ENCODE measurements around the gene RTCA. TPM values are rescaled to one million over a fixed set of nuclear protein-coding genes. Genes with fewer than 3 reads are reported as not detected.

The RTCA gene
- total RNA-seq, 1 experiment from 2014 or later: 26.5 TPM

DNA sequence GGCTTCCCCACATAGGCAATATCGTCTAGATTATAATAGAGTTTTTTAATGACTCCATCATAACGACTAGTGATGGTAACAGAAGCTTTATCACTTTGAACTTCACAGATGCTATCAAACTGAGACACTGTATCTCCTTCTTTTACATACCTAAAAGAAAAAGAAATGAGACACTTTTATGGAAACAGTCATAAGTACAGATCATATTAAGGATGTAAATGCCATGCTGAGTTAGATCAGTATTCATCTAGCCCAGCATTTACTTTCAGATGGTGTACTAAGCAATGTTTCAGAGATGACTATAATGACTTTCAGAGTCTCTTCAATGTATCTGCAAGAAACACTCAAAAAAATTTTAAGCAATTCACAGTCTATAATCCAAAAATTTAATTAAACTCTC is 35.3 kb upstream of the RTCA start:
- Histone ChIP-seq H2AFZ (ENCODE audit: low read depth, low read length, poor library complexity, severe bottlenecking) (no peak overlapping the region), H4K20me1 (ENCODE audit: insufficient read depth) (no peaks in the 10 kb centered on the region), H3K36me3 (ENCODE audit: control insufficient read depth in 1 of 2, insufficient read depth in 2 of 2, low read length in 2 of 2) (peaks cover 0 to 7% of the 10 kb centered on the region in 2 experiments; a peak in 1 of 4 replicates), H3K4me3 (replicated peaks in 1 of 2; ENCODE audit: low read depth in 1 of 2, low read length in 2 of 2) (no peak overlapping the region), H3K27me3 (ENCODE audit: insufficient read depth, low read length) (no peaks in the 10 kb centered on the region), H3K9me2 (ENCODE audit: insufficient read depth) (no peaks in the 10 kb centered on the region), H3K79me2 (ENCODE audit: insufficient read depth, low read length) (no peaks in the 10 kb centered on the region), H3K9ac (ENCODE audit: low read length) (no peak overlapping the region), H3K9me3 (ENCODE audit: control insufficient read depth in 1 of 2, insufficient read depth in 1 of 2, low read depth in 1 of 2, low read length in 2 of 2) (no peaks in the 10 kb centered on the region), H3K4me1 (ENCODE audit: control insufficient read depth in 1 of 2, insufficient read depth in 2 of 2, low read length in 2 of 2) (no peaks in the 10 kb centered on the region), H3K27ac (ENCODE audit: low read depth, low read length) (no peak overlapping the region), H3K4me2 (ENCODE audit: low read length) (no peak overlapping the region)
- intact Hi-C loops (cut with micrococcal nuclease): no loop called here
- DNase-seq (ENCODE audit: low read depth, low spot score) (no peak), ATAC-seq (no peak)
- no peak for TF ChIP-seq ZFX (IDR thresholded peaks at IDR 0.05)
- TF ChIP-seq YY1 (IDR thresholded peaks at IDR 0.05; ENCODE audit: extremely low read depth, insufficient replicate concordance, low read depth, low read length): no peak
- no peak for TF ChIP-seq ELF1 (IDR thresholded peaks at IDR 0.05; ENCODE audit: borderline replicate concordance, low read depth)
- no peak for TF ChIP-seq SP1 (IDR thresholded peaks at IDR 0.05; ENCODE audit: low read depth)
- TF ChIP-seq RAD21 (IDR thresholded peaks at IDR 0.05; ENCODE audit: low read depth): no peak
- TF ChIP-seq FOSL1 (IDR thresholded peaks at IDR 0.05; ENCODE audit: low read depth): no peak
- TF ChIP-seq, protein P1, sequence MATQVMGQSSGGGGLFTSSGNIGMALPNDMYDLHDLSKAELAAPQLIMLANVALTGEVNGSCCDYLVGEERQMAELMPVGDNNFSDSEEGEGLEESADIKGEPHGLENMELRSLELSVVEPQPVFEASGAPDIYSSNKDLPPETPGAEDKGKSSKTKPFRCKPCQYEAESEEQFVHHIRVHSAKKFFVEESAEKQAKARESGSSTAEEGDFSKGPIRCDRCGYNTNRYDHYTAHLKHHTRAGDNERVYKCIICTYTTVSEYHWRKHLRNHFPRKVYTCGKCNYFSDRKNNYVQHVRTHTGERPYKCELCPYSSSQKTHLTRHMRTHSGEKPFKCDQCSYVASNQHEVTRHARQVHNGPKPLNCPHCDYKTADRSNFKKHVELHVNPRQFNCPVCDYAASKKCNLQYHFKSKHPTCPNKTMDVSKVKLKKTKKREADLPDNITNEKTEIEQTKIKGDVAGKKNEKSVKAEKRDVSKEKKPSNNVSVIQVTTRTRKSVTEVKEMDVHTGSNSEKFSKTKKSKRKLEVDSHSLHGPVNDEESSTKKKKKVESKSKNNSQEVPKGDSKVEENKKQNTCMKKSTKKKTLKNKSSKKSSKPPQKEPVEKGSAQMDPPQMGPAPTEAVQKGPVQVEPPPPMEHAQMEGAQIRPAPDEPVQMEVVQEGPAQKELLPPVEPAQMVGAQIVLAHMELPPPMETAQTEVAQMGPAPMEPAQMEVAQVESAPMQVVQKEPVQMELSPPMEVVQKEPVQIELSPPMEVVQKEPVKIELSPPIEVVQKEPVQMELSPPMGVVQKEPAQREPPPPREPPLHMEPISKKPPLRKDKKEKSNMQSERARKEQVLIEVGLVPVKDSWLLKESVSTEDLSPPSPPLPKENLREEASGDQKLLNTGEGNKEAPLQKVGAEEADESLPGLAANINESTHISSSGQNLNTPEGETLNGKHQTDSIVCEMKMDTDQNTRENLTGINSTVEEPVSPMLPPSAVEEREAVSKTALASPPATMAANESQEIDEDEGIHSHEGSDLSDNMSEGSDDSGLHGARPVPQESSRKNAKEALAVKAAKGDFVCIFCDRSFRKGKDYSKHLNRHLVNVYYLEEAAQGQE (IDR thresholded peaks at IDR 0.05; ENCODE audit: low read depth): no peak
- no peak for TF ChIP-seq SRF (IDR thresholded peaks at IDR 0.05; ENCODE audit: low read depth)
- no peak for TF ChIP-seq POLR2A (IDR thresholded peaks at IDR 0.05; ENCODE audit: borderline replicate concordance, extremely low read depth, insufficient read depth, insufficient read length)
- TF ChIP-seq ZNF274 (IDR thresholded peaks at IDR 0.05; ENCODE audit: low read depth, low read length): no peak
- TF ChIP-seq, protein P2, sequence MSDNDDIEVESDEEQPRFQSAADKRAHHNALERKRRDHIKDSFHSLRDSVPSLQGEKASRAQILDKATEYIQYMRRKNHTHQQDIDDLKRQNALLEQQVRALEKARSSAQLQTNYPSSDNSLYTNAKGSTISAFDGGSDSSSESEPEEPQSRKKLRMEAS (IDR thresholded peaks at IDR 0.05): no peak
- TF ChIP-seq EZH2phosphoT487 (IDR thresholded peaks at IDR 0.05; ENCODE audit: borderline replicate concordance): no peak
- no peak for TF ChIP-seq TCF7L2 (IDR thresholded peaks at IDR 0.05; ENCODE audit: borderline replicate concordance, extremely low read depth, insufficient read depth, insufficient read length)
- TF ChIP-seq, protein P3, sequence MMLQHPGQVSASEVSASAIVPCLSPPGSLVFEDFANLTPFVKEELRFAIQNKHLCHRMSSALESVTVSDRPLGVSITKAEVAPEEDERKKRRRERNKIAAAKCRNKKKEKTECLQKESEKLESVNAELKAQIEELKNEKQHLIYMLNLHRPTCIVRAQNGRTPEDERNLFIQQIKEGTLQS (IDR thresholded peaks at IDR 0.05): no peak
- TF ChIP-seq EGR1 (IDR thresholded peaks at IDR 0.05; ENCODE audit: low read depth): no peak
- TF ChIP-seq EZH2 (IDR thresholded peaks at IDR 0.05): no peak
- TF ChIP-seq SIN3A (IDR thresholded peaks at IDR 0.05; ENCODE audit: low read depth): no peak
- no peak for TF ChIP-seq CEBPB (IDR thresholded peaks at IDR 0.05; ENCODE audit: low read depth)
- CTCF ChIA-PET: no interaction called here
- RAD21 ChIA-PET (ENCODE audit: low non-redundant PET in 1 of 2, low total read pairs in 2 of 2, uncharacterized antibody in 2 of 2, unreplicated experiment in 2 of 2): no interaction called here
- no TSS peak for BruUV-seq (replicated peaks)
- POLR2A ChIA-PET: no interaction called here
